GM23338 (cell line): ENCODE measurements around the gene GPR183. TPM values are rescaled to one million over a fixed set of nuclear protein-coding genes. Genes with fewer than 3 reads are reported as not detected.

Experiments used
- ATAC-seq: fragments of 200-7000 bp; cut with Tn5 transposase; 3 replicates; pipeline ENCODE4 v1.9.1; 2020
- DNase-seq: peaks from one replicate; pipeline ENCODE4 v3.0.0-alpha.2; 2015; ENCODE audit warnings: low spot score
- H2AFZ ChIP-seq: fragments of 200-600 bp; sonication (generic); 2 replicates; pipeline ENCODE4 v1.8.0; 2016; ENCODE audit warnings: antibody characterized with exemption, mild to moderate bottlenecking, moderate library complexity
- H3F3A ChIP-seq: fragments of 200-600 bp; sonication (generic); replicated peaks from 2 replicates; pipeline ENCODE4 v1.8.0; 2017; ENCODE audit warnings: antibody characterized with exemption, mixed run types, low read depth
- H3K27ac ChIP-seq: fragments of 200-600 bp; sonication (generic); 2 replicates; pipeline ENCODE4 v1.6.1; 2016; ENCODE audit warnings: low read depth
- H3K27me3 ChIP-seq: fragments of 200-600 bp; sonication (generic); 2 replicates; pipeline ENCODE4 v1.8.0; 2016; ENCODE audit warnings: mild to moderate bottlenecking, mixed run types, moderate library complexity; ENCODE audit not compliant: insufficient read depth
- H3K36me3 ChIP-seq: fragments of 200-600 bp; sonication (generic); 2 replicates; pipeline ENCODE4 v1.8.0; 2016; ENCODE audit warnings: mild to moderate bottlenecking; ENCODE audit not compliant: insufficient read depth
- H3K4me1 ChIP-seq: fragments of 200-600 bp; sonication (generic); 2 replicates; pipeline ENCODE4 v1.8.0; 2016; ENCODE audit warnings: mild to moderate bottlenecking, moderate library complexity; ENCODE audit not compliant: insufficient read depth
- H3K4me2 ChIP-seq: fragments of 200-600 bp; sonication (generic); 2 replicates; pipeline ENCODE4 v1.7.1; 2017; ENCODE audit warnings: mixed run types
- H3K4me3 ChIP-seq: fragments of 200-600 bp; sonication (generic); 2 replicates; pipeline ENCODE4 v1.6.1; 2016; ENCODE audit warnings: mixed run types
- H3K79me2 ChIP-seq: fragments of 200-600 bp; sonication (generic); replicated peaks from 2 replicates; pipeline ENCODE4 v1.8.0; 2017; ENCODE audit warnings: mild to moderate bottlenecking; ENCODE audit not compliant: insufficient read depth
- H3K9me2 ChIP-seq: fragments of 200-600 bp; sonication (generic); 2 replicates; pipeline ENCODE4 v1.8.0; 2017; ENCODE audit not compliant: insufficient read depth
- H4K20me1 ChIP-seq: fragments of 200-600 bp; sonication (generic); replicated peaks from 2 replicates; pipeline ENCODE4 v1.8.0; 2017; ENCODE audit warnings: mild to moderate bottlenecking; ENCODE audit not compliant: insufficient read depth
- H3K27ac Mint-ChIP-seq: 2 replicates; pipeline ENCODE4 v1.8.0; 2020; ENCODE audit warnings: inconsistent platforms, mild to moderate bottlenecking, moderate library complexity, mixed read lengths
- H3K27me3 Mint-ChIP-seq: 3 replicates; pipeline ENCODE4 v1.8.0; 2022; ENCODE audit warnings: low read depth, mild to moderate bottlenecking, moderate library complexity, mixed read lengths, inconsistent platforms; ENCODE audit not compliant: insufficient read depth, poor library complexity
- H3K36me3 Mint-ChIP-seq: 3 replicates; pipeline ENCODE4 v1.8.0; 2021; ENCODE audit warnings: low read depth, mild to moderate bottlenecking, inconsistent platforms, moderate library complexity, mixed read lengths
- H3K4me1 Mint-ChIP-seq: 3 replicates; pipeline ENCODE4 v1.8.0; 2020; ENCODE audit warnings: mild to moderate bottlenecking, inconsistent platforms, mixed read lengths
- H3K4me3 Mint-ChIP-seq: 3 replicates; pipeline ENCODE4 v1.8.0; 2021; ENCODE audit warnings: moderate library complexity, mild to moderate bottlenecking, inconsistent platforms, mixed read lengths
- H3K9me3 Mint-ChIP-seq: 3 replicates; pipeline ENCODE4 v1.8.0; 2020; ENCODE audit warnings: moderate library complexity, mild to moderate bottlenecking, inconsistent platforms, mixed read lengths
- CREB1 ChIP-seq: fragments of 250-450 bp; sonication (Bioruptor Pico); IDR thresholded peaks from 2 replicates; pipeline ENCODE4 v1.5.0; 2020; ENCODE audit warnings: low read depth, mild to moderate bottlenecking, moderate library complexity
- EZH2 ChIP-seq: fragments of 200-600 bp; sonication (generic); IDR thresholded peaks from one replicate; pipeline ENCODE4 v1.8.0; 2017; ENCODE audit warnings: antibody characterized with exemption, mild to moderate bottlenecking, low read depth; ENCODE audit not compliant: unreplicated experiment
- EZH2phosphoT487 ChIP-seq: fragments of 200-600 bp; sonication (generic); IDR thresholded peaks from one replicate; pipeline ENCODE4 v1.8.1; 2018; ENCODE audit warnings: antibody characterized with exemption; ENCODE audit not compliant: unreplicated experiment
- JUNB ChIP-seq: IDR thresholded peaks from one replicate; pipeline ENCODE4 v1.6.1; 2016; ENCODE audit warnings: antibody characterized with exemption; ENCODE audit not compliant: unreplicated experiment
- NANOG ChIP-seq: IDR thresholded peaks from 2 replicates; pipeline ENCODE4 v1.6.1; 2016; ENCODE audit warnings: antibody characterized with exemption, borderline replicate concordance
- POLR2AphosphoS5 ChIP-seq: IDR thresholded peaks from 2 replicates; pipeline ENCODE4 v1.6.1; 2016; ENCODE audit warnings: antibody characterized with exemption, low read depth
- REST ChIP-seq: IDR thresholded peaks from one replicate; pipeline ENCODE4 v1.6.1; 2018; ENCODE audit warnings: antibody characterized with exemption; ENCODE audit not compliant: unreplicated experiment
- STAT1 ChIP-seq: IDR thresholded peaks from one replicate; pipeline ENCODE4 v1.6.1; 2016; ENCODE audit warnings: antibody characterized with exemption; ENCODE audit not compliant: unreplicated experiment
- ZNF114 ChIP-seq: fragments of 250-450 bp; sonication (Bioruptor Pico); IDR thresholded peaks from 2 replicates; pipeline ENCODE4 v1.5.0; 2020; ENCODE audit warnings: mild to moderate bottlenecking, moderate library complexity
- ZNF331 ChIP-seq: fragments of 250-450 bp; sonication (Bioruptor Pico); IDR thresholded peaks from 2 replicates; pipeline ENCODE4 v1.5.0; 2020; ENCODE audit warnings: low read depth, mild to moderate bottlenecking, moderate library complexity
- ZNF462 ChIP-seq: fragments of 250-450 bp; sonication (Bioruptor Pico); IDR thresholded peaks from 2 replicates; pipeline ENCODE4 v1.5.0; 2020; ENCODE audit warnings: mild to moderate bottlenecking, moderate library complexity
- polyA plus RNA-seq: library from polyadenylated mRNA; unstranded; fragments of >200 nt; fragmentation: Nextera tagmentation; extraction: Ambion mirVana; gene quantifications from 2 replicates; pipeline ENCODE4 v1.2.1, GENCODE V29; 2016
- total RNA-seq: library from RNA; depleted of rRNA; stranded (reverse); fragments of >200 nt; shearing (Covaris generic); gene quantifications from 2 replicates; pipeline ENCODE4 v1.2.3, GENCODE V29; 2014
- TF ChIP-seq, protein P1 (sequence below), 2 experiments: fragments of 200-600 bp in 1 of 2; sonication (generic) in 1 of 2; conservative IDR thresholded peaks; 2 replicates each; pipeline versions ENCODE4 v1.5.1 to v1.6.1; 2016 to 2017; ENCODE audit warnings: antibody characterized with exemption in 2 of 2, low read depth in 2 of 2, mild to moderate bottlenecking in 2 of 2, moderate library complexity in 1 of 2
- TF ChIP-seq, protein P2 (sequence below): IDR thresholded peaks from 2 replicates; pipeline ENCODE4 v1.6.1; 2016; ENCODE audit warnings: antibody characterized with exemption

GPR183 gene
- total and polyA plus RNA-seq, 2 experiments from 2014 or later: 0.78 TPM; not detected in 1

- no peak overlapping the region for H3K4me3 Mint-ChIP-seq
- H3K27me3 Mint-ChIP-seq: peaks cover 11% of the 10 kb centered on the region
- Histone ChIP-seq H3K79me2 (no peaks in the 10 kb centered on the region), H3F3A (no peaks in the 10 kb centered on the region), H3K4me3 (no peak overlapping the region), H3K4me1 (no peaks in the 10 kb centered on the region), H2AFZ (no peak overlapping the region), H3K27ac (no peak overlapping the region), H3K27me3 (no peaks in the 10 kb centered on the region), H3K9me2 (no peaks in the 10 kb centered on the region), H3K36me3 (no peaks in the 10 kb centered on the region; the same call in 1 of the 2 replicates), H4K20me1 (peaks cover 6% of the 10 kb centered on the region), H3K4me2 (no peak overlapping the region)
- no peak for DNase-seq
- no peak for TF ChIP-seq NANOG
- TF ChIP-seq, protein P1, sequence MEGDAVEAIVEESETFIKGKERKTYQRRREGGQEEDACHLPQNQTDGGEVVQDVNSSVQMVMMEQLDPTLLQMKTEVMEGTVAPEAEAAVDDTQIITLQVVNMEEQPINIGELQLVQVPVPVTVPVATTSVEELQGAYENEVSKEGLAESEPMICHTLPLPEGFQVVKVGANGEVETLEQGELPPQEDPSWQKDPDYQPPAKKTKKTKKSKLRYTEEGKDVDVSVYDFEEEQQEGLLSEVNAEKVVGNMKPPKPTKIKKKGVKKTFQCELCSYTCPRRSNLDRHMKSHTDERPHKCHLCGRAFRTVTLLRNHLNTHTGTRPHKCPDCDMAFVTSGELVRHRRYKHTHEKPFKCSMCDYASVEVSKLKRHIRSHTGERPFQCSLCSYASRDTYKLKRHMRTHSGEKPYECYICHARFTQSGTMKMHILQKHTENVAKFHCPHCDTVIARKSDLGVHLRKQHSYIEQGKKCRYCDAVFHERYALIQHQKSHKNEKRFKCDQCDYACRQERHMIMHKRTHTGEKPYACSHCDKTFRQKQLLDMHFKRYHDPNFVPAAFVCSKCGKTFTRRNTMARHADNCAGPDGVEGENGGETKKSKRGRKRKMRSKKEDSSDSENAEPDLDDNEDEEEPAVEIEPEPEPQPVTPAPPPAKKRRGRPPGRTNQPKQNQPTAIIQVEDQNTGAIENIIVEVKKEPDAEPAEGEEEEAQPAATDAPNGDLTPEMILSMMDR (conservative IDR thresholded peaks at IDR 0.05; ENCODE audit: low read depth in 2 of 2): no peak
- TF ChIP-seq STAT1: no peak
- no peak for TF ChIP-seq ZNF331
- TF ChIP-seq, protein P2, sequence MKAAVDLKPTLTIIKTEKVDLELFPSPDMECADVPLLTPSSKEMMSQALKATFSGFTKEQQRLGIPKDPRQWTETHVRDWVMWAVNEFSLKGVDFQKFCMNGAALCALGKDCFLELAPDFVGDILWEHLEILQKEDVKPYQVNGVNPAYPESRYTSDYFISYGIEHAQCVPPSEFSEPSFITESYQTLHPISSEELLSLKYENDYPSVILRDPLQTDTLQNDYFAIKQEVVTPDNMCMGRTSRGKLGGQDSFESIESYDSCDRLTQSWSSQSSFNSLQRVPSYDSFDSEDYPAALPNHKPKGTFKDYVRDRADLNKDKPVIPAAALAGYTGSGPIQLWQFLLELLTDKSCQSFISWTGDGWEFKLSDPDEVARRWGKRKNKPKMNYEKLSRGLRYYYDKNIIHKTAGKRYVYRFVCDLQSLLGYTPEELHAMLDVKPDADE: no peak
- TF ChIP-seq ZNF114 (CRISPR knock-in tag): no peak
- no peak for TF ChIP-seq POLR2AphosphoS5
- no peak for TF ChIP-seq REST
- no peak for TF ChIP-seq EZH2
- no peak for TF ChIP-seq CREB1 (CRISPR knock-in tag)
- no peak for TF ChIP-seq EZH2phosphoT487
- no peak for TF ChIP-seq ZNF462 (CRISPR knock-in tag)
- TF ChIP-seq JUNB: no peak
- peaks cover 5% of the 10 kb centered on the region for H3K36me3 Mint-ChIP-seq
- H3K9me3 Mint-ChIP-seq: no peaks in the 10 kb centered on the region
- no peak overlapping the region for H3K27ac Mint-ChIP-seq
- peaks cover 12% of the 10 kb centered on the region for H3K4me1 Mint-ChIP-seq
- ATAC-seq: no peak
Observed at GRCh38 chr13:99356262-99357091, 49.3 kb upstream of the GPR183 start.
